SU-DHL-6 (cell line): ENCODE measurements around the gene NIP7.

Experiments
- H2AFZ ChIP-seq: fragments of 200-600 bp; sonication (generic); 2 replicates; pipeline ENCODE4 v1.6.1; 2014; ENCODE audit warnings: low read depth, mild to moderate bottlenecking, moderate library complexity, mixed read lengths, antibody characterized with exemption, low read length; ENCODE audit not compliant: severe bottlenecking
- H3F3A ChIP-seq: fragments of 200-600 bp; shearing (Covaris generic); 2 replicates; pipeline ENCODE4 v1.6.0; 2016; ENCODE audit warnings: antibody characterized with exemption, mild to moderate bottlenecking; ENCODE audit not compliant: insufficient read depth
- H3K27ac ChIP-seq: fragments of 200-600 bp; sonication (generic); 2 replicates; pipeline ENCODE4 v1.5.1; 2016; ENCODE audit warnings: low read depth, mild to moderate bottlenecking, low read length, moderate library complexity, mixed read lengths
- H3K27me3 ChIP-seq: fragments of 200-600 bp; sonication (generic), shearing (Covaris generic); 2 replicates; pipeline ENCODE4 v1.6.0; 2014; ENCODE audit warnings: mild to moderate bottlenecking, low read length
- H3K36me3 ChIP-seq: fragments of 200-600 bp; sonication (generic); 2 replicates; pipeline ENCODE4 v1.6.1; 2014; ENCODE audit warnings: mild to moderate bottlenecking, low read length, mixed read lengths
- H3K4me2 ChIP-seq: fragments of 300-600, 200-600 bp; shearing (Covaris generic), sonication (generic); 2 replicates; pipeline ENCODE4 v1.6.0; 2014; ENCODE audit warnings: low read length, low read depth, mild to moderate bottlenecking; ENCODE audit not compliant: poor library complexity, severe bottlenecking
- H3K4me3 ChIP-seq: fragments of 200-600 bp; sonication (generic); 2 replicates; pipeline ENCODE4 v1.5.1; 2014; ENCODE audit warnings: antibody characterized with exemption, low read length, mild to moderate bottlenecking, mixed read lengths; ENCODE audit not compliant: insufficient read depth, poor library complexity, severe bottlenecking
- H3K79me2 ChIP-seq: fragments of 200-600 bp; sonication (generic); 2 replicates; pipeline ENCODE4 v1.6.1; 2014; ENCODE audit warnings: mild to moderate bottlenecking, low read length, moderate library complexity; ENCODE audit not compliant: insufficient read depth
- H3K9ac ChIP-seq: fragments of 200-600 bp; sonication (generic); 2 replicates; pipeline ENCODE4 v1.7.0; 2014; ENCODE audit warnings: mild to moderate bottlenecking, low read length
- H3K9me2 ChIP-seq: fragments of 200-600 bp; sonication (generic); replicated peaks from 2 replicates; pipeline ENCODE4 v1.6.1; 2014; ENCODE audit warnings: low read length; ENCODE audit not compliant: insufficient read depth
- H3K9me3 ChIP-seq: fragments of 200-600 bp; sonication (generic); 2 replicates; pipeline ENCODE4 v1.6.1; 2014; ENCODE audit warnings: low read length, mixed read lengths; ENCODE audit not compliant: insufficient read depth
- H4K20me1 ChIP-seq: fragments of 200-600 bp; sonication (generic); 2 replicates; pipeline ENCODE4 v1.6.1; 2014; ENCODE audit warnings: low read depth, mild to moderate bottlenecking, antibody characterized with exemption, low read length, moderate library complexity, mixed read lengths
- EZH2phosphoT487 ChIP-seq: fragments of 200-600 bp; sonication (generic), shearing (Covaris generic); conservative IDR thresholded peaks from 2 replicates; pipeline ENCODE4 v1.6.1; 2018; ENCODE audit warnings: mild to moderate bottlenecking, antibody characterized with exemption, low read length, moderate library complexity, mixed read lengths
- TF ChIP-seq, protein P1 (sequence below): fragments of 200-600 bp; sonication (generic); IDR thresholded peaks from one replicate; pipeline ENCODE4 v1.5.1; 2017; ENCODE audit warnings: antibody characterized with exemption, mild to moderate bottlenecking, low read length, moderate library complexity; ENCODE audit not compliant: insufficient read depth, poor library complexity, severe bottlenecking

NIP7 gene

DNA sequence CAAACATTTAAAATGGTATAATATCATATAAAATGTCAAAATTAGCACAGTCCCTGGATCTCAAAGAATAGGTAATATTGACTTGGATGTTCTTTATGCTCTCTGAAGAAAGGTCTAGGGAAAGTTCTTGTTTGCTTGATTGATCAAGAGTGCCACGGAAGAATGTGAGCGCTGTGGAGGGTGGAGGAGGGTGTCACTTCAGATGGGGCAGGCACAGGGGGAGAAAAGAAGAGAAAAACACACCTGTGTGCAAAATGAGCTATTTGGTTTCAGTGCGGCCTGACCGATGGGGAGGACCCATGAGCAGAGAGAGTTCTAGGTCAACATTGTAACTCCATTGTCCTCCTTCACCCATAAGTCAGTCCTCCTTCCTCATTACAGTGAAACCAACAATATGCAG lies 37.3 kb upstream of the NIP7 start:
- Histone ChIP-seq H4K20me1 (no peaks in the 10 kb centered on the region), H3K27ac (no peak overlapping the region), H3K36me3 (no peaks in the 10 kb centered on the region; the same call in 1 of the 2 replicates), H2AFZ (no peak overlapping the region), H3K9me3 (no peaks in the 10 kb centered on the region), H3K4me3 (no peak overlapping the region), H3F3A (no peaks in the 10 kb centered on the region), H3K9ac (no peak overlapping the region), H3K4me2 (no peak overlapping the region), H3K79me2 (no peaks in the 10 kb centered on the region), H3K9me2 (no peaks in the 10 kb centered on the region), H3K27me3 (no peaks in the 10 kb centered on the region)
- TF ChIP-seq EZH2phosphoT487, result no peak
- TF ChIP-seq, protein P1, sequence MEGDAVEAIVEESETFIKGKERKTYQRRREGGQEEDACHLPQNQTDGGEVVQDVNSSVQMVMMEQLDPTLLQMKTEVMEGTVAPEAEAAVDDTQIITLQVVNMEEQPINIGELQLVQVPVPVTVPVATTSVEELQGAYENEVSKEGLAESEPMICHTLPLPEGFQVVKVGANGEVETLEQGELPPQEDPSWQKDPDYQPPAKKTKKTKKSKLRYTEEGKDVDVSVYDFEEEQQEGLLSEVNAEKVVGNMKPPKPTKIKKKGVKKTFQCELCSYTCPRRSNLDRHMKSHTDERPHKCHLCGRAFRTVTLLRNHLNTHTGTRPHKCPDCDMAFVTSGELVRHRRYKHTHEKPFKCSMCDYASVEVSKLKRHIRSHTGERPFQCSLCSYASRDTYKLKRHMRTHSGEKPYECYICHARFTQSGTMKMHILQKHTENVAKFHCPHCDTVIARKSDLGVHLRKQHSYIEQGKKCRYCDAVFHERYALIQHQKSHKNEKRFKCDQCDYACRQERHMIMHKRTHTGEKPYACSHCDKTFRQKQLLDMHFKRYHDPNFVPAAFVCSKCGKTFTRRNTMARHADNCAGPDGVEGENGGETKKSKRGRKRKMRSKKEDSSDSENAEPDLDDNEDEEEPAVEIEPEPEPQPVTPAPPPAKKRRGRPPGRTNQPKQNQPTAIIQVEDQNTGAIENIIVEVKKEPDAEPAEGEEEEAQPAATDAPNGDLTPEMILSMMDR, result no peak

DNA sequence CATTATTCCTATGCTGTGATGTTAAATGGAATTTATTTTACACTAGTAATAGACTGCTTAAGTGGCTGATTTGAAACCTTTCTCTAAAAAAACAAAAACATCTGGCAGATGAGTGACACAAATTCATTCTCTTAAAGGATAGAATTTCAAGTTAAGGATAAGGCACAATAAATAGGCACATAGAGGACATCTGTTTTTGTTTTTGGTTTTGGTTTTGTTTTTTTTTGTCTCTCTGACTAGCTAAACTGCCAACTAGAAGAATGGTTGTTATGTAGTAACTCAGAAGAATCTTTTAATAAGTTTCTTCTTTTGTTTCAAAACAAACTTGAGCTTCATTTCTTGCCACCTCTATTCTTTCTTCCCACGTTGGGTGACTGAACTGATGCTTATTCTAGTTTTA lies 33.5 kb upstream of the NIP7 start:
- Histone ChIP-seq H4K20me1 (no peaks in the 10 kb centered on the region), H3K27me3 (no peaks in the 10 kb centered on the region), H3K4me3 (no peak overlapping the region), H3K9ac (no peak overlapping the region), H3F3A (peaks cover 19% of the 10 kb centered on the region), H3K36me3 (no peaks in the 10 kb centered on the region), H3K27ac (no peak overlapping the region), H3K79me2 (no peaks in the 10 kb centered on the region), H3K9me3 (no peaks in the 10 kb centered on the region), H3K9me2 (no peaks in the 10 kb centered on the region), H3K4me2 (no peak overlapping the region), H2AFZ (no peak overlapping the region)
- no peak for TF ChIP-seq EZH2phosphoT487
- TF ChIP-seq, protein P1, result no peak

DNA sequence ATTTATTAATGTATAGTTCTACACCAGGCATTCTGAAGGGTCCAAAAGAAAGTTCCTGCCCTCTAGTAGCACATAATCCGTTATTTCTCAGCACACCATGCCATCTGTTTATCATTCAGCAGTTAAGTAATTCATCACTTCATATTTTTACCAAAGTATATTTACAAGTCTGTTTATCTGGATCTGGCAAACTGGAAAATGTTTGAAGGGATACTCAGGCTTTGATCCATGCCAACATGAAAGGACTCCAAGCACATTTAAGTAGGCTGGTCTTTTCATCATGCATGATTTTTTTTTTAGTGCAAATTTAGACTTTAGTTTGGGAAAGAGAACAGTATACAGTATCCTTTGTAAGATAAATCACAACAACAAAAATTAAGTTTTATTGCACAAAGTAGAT lies 32.5 kb upstream of the NIP7 start:
- no peaks in the 10 kb centered on the region for H3K36me3 ChIP-seq
- H3K27me3 ChIP-seq, result no peaks in the 10 kb centered on the region
- no peak overlapping the region for H2AFZ ChIP-seq
- no peaks in the 10 kb centered on the region for H3K9me2 ChIP-seq
- no peak for TF ChIP-seq EZH2phosphoT487
- TF ChIP-seq, protein P1, result no peak
- H3F3A ChIP-seq, result peaks cover 19% of the 10 kb centered on the region
- peaks cover 5% of the 10 kb centered on the region for H3K79me2 ChIP-seq
- H3K9ac ChIP-seq, result no peak overlapping the region
- no peaks in the 10 kb centered on the region for H4K20me1 ChIP-seq
- H3K9me3 ChIP-seq, result no peaks in the 10 kb centered on the region
- H3K27ac ChIP-seq, result no peak overlapping the region
- no peak overlapping the region for H3K4me2 ChIP-seq
- no peak overlapping the region for H3K4me3 ChIP-seq
